ENCODE data around the gene HDAC7. TPM values are rescaled to one million over a fixed set of nuclear protein-coding genes. Genes with fewer than 3 reads are reported as not detected.
A peak's percentile ranks its signal among the peaks of the same experiment; 100 is the strongest.
"Not testable (repeated sequence)": the region's sequence is repeated elsewhere in the genome, so short reads cannot be mapped to it uniquely, and the experiment has no call there.

HDAC7 gene
- total RNA-seq, 6 experiments from 2014 or later: 104 to 120 (median 108) TPM

DNA sequence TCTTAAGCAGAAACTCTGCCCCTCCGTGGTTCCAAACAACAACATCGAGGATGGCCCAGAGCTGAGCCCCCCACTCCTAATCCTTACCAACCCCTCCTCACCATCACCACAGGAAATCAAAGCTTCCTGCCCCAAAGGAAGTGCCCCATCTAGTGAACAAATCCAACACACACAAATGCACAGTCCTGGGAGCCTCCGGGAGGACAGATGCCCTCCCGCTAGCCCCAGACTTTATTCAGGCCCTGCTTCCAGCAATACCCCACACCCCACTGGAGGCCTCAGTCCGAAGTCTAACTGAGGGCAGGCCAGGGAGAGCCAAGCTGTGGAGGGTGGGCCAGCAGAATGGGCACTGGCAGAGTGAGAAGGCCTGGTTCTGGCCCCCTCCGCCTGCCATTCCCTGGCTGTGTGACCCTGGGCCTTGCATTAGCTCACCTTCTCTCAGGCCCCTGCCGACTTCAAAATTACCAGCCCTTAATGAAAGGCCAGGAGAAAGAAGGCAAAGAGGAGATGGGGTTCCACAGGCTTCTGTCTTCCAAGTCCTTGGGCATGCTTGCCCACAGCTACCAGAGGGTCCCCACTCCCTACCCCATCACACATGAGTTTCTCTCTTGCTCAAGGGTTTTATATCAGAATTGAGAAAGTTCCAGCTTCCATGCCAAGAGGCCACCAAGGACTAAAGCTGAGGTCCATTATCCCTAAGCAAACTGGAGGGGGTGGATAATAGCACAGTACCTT is 2.3 kb downstream of the HDAC7 start:
- DNase-seq: peak; percentile 18
- H3K9me3 Mint-ChIP-seq: no peaks in the 10 kb centered on the region
- H3K27me3 Mint-ChIP-seq (ENCODE audit: insufficient read depth): peaks cover 4% of the 10 kb centered on the region; the same call in 1 of the 2 replicates
- TF ChIP-seq, protein P1, sequence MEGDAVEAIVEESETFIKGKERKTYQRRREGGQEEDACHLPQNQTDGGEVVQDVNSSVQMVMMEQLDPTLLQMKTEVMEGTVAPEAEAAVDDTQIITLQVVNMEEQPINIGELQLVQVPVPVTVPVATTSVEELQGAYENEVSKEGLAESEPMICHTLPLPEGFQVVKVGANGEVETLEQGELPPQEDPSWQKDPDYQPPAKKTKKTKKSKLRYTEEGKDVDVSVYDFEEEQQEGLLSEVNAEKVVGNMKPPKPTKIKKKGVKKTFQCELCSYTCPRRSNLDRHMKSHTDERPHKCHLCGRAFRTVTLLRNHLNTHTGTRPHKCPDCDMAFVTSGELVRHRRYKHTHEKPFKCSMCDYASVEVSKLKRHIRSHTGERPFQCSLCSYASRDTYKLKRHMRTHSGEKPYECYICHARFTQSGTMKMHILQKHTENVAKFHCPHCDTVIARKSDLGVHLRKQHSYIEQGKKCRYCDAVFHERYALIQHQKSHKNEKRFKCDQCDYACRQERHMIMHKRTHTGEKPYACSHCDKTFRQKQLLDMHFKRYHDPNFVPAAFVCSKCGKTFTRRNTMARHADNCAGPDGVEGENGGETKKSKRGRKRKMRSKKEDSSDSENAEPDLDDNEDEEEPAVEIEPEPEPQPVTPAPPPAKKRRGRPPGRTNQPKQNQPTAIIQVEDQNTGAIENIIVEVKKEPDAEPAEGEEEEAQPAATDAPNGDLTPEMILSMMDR (IDR thresholded peaks at IDR 0.05): peak; percentile 70
- peak overlapping the region; percentile 90 for H3K27ac Mint-ChIP-seq
- peak overlapping the region; percentile 94 for H3K4me3 Mint-ChIP-seq
- peaks cover 76% of the 10 kb centered on the region for H3K4me1 Mint-ChIP-seq (ENCODE audit: low read depth)
- H3K36me3 Mint-ChIP-seq (ENCODE audit: low read depth): peaks cover 25% of the 10 kb centered on the region

DNA sequence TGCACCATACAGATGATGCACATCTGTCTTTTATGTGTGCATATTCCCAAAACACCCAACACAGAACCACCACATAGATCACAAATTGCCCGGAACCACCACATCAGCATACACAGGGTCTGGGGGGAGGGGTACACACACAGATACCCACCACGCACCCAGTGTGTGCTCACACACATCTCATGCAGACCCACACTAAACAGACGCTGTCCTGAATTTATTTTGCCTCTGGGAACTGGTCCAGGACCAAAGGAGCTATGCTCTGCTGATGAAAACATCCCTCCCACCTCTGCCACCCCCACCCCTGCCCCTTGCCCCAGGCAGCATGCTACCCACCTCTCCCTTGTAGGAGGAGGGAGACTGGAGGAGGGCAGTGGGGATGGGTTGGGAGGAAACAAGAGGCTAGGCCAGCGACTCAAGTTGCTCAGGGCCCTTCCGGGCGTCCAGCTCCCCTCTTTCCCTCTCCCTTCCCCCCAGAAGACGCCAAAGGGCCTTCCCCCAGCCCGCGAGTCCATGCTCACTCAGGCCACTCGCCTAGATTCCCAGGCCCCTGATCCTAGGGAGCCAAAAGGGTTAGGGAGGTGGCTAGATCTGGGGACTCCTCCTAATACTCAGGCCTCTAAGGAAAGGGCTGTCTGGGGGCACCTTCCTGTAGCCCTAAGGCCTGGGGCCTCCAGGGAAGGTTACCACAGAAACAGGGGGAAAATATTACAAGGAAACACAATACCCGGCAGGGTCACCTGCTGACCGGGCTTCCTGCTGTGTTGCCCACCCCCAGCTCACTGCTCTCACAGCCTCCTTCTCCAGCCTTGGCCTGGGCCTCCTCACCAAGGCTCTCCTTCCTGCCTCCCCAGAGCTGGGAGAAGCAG is 3.1 kb downstream of the HDAC7 start:
- peaks cover 4% of the 10 kb centered on the region; the same call in 1 of the 2 replicates for H3K27me3 Mint-ChIP-seq (ENCODE audit: insufficient read depth)
- TF ChIP-seq, protein P1 (IDR thresholded peaks at IDR 0.05): no peak
- H3K27ac Mint-ChIP-seq: peak overlapping the region; percentile 90

GRCh38 chr12:47815447-47815846 is 4.3 kb downstream of the HDAC7 start:
- 0 out of 2 replicates have a peak overlapping the region, but pooled peaks have one; percentile 41 for H3K4me3 Mint-ChIP-seq
- peak overlapping the region; percentile 90 for H3K27ac Mint-ChIP-seq

More for the DNA sequence above, 3.1 kb downstream of the HDAC7 start:
- H3K4me3 Mint-ChIP-seq: peak overlapping the region; percentile 94
- peaks cover 26% of the 10 kb centered on the region for H3K36me3 Mint-ChIP-seq (ENCODE audit: low read depth)
- no peaks in the 10 kb centered on the region for H3K9me3 Mint-ChIP-seq
- DNase-seq: no peak
- peaks cover 76% of the 10 kb centered on the region for H3K4me1 Mint-ChIP-seq (ENCODE audit: low read depth)

DNA sequence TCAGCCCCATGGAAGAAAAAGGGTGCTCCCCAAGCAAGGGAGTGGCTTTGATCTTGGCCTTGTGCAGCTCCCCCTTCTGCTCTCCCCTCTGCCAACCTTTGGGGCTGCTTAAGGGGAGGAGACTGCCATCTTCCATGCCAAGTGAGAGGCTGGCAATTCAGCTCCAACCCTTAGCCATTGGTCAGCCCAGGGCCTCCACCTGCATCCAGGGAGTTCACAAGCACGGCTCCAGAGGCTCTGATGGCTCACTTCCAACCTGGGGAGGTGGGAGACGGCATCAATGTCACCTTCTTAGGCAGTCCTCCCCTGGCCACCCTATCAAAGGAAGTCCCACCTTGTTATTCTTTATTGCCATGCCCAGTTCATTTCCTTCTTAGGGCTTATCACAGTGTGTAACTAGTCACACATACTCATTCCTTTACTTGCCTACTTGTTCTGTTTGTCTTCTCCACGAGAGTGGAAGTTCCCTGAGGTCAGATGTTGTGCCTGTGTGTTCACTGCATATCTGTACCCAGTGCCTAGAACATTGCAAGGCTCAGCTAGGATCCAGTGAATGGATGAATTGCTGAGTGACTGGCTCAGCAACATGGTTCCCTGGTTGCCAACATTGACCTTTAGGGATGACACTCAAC is 5.0 kb downstream of the HDAC7 start:
- peaks cover 86% of the 10 kb centered on the region for H3K4me1 Mint-ChIP-seq (ENCODE audit: low read depth)
- no peaks in the 10 kb centered on the region for H3K9me3 Mint-ChIP-seq
- H3K4me3 Mint-ChIP-seq: peak overlapping the region; percentile 41
- peak overlapping the region; percentile 90 for H3K27ac Mint-ChIP-seq
- H3K27me3 Mint-ChIP-seq (ENCODE audit: insufficient read depth): peaks cover 4% of the 10 kb centered on the region
- DNase-seq: no peak
- TF ChIP-seq, protein P1 (IDR thresholded peaks at IDR 0.05): no peak
- peaks cover 30% of the 10 kb centered on the region for H3K36me3 Mint-ChIP-seq (ENCODE audit: low read depth)

More at GRCh38 chr12:47815447-47815846, 4.3 kb downstream of the HDAC7 start:
- H3K9me3 Mint-ChIP-seq; DNase-seq; H3K27me3 Mint-ChIP-seq (ENCODE audit: insufficient read depth): not testable (repeated sequence)
- H3K36me3 Mint-ChIP-seq (ENCODE audit: low read depth): peaks cover 30% of the 10 kb centered on the region
- H3K4me1 Mint-ChIP-seq (ENCODE audit: low read depth): peaks cover 78% of the 10 kb centered on the region

DNA sequence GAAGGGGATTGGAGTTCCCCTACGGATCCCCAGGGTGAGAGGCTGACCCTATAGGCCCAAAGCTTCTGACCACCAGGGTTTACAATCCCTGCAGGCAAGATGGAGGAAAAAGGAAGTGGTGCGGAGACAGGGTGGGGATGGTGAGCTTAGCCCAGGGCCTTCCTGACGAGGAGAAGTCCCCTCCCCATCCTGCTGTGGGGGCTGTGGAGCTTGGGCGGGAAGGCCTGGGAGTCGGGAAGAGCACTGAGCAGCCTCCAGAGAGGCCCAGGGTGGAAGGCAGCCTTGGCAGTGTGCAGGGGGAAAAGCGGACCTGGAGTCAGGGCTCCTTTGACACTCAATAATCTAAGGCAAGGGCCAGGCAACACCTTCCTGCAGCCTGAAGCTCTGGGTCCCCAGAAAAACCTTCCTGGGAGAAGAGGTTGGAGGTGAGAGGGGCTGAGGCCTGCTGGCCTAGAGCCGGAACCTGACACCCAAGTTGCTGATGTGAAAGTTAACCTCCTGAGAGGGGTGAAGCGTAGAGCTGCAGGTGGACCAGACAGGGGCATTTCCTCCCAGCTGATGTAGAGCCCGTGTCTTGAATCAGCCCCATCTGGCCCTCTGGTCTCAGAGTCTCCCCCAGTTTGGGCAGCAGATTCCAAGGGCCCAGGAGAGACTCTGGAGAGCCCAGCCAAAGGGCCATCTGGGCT is 6.0 kb downstream of the HDAC7 start:
- H3K27me3 Mint-ChIP-seq (ENCODE audit: insufficient read depth): peaks cover 5% of the 10 kb centered on the region
- DNase-seq: no peak
- TF ChIP-seq, protein P1 (IDR thresholded peaks at IDR 0.05): no peak

More for the DNA sequence above, 6.0 kb downstream of the HDAC7 start:
- Mint-ChIP-seq H3K36me3 (ENCODE audit: low read depth) (peaks cover 28% of the 10 kb centered on the region), H3K9me3 (no peaks in the 10 kb centered on the region), H3K4me1 (ENCODE audit: low read depth) (peaks cover 96% of the 10 kb centered on the region), H3K27ac (peak overlapping the region; percentile 90), H3K4me3 (peak overlapping the region; percentile 87)

Data from HFFc6 (cell line).